HEK293 (cell line): ENCODE measurements around the gene STRN4.

Experiments used
- CTCF ChIA-PET: fragments of 350-600 bp; formaldehyde crosslinking; extraction: SDS; loops from one replicate; lab custom pipeline; 2021; ENCODE audit warnings: antibody characterized with exemption; lab: Yijun Ruan, JAX
- POLR2A ChIA-PET: fragments of 300-600 bp; formaldehyde crosslinking; extraction: SDS; loops from one replicate; lab custom pipeline; 2020; ENCODE audit warnings: antibody characterized with exemption, inconsistent platforms; lab: Yijun Ruan, JAX
- H3K27ac ChIP-seq: fragments of 200-500 bp; sonication (Bioruptor generic); 2 replicates; pipeline ENCODE4 v1.5.1; 2014; ENCODE audit warnings: low read depth, low read length, control low read depth, inconsistent platforms; ENCODE audit errors: extremely low read depth
- H3K36me3 ChIP-seq, 2 experiments: fragments of 200-500 bp in 1 of 2; sonication (Bioruptor generic) in 1 of 2; 1 replicate in 1 of 2; 2 replicates in 1 of 2; pipeline ENCODE4 v1.5.1; 2014 to 2017; ENCODE audit warnings: inconsistent platforms in 2 of 2, low read length in 2 of 2; ENCODE audit not compliant: control insufficient read depth in 2 of 2, insufficient read depth in 1 of 2
- H3K4me1 ChIP-seq: fragments of 200-500 bp; sonication (Bioruptor generic); 2 replicates; pipeline ENCODE4 v1.5.1; 2014; ENCODE audit warnings: mild to moderate bottlenecking, low read length, inconsistent platforms; ENCODE audit not compliant: control insufficient read depth, insufficient read depth
- H3K4me3 ChIP-seq: 2 replicates; pipeline ENCODE4 v1.5.1; 2011; ENCODE audit warnings: low read depth, mild to moderate bottlenecking, control low read depth, low read length, moderate library complexity
- H3K9me3 ChIP-seq: fragments of 200-500 bp; sonication (Bioruptor generic); 2 replicates; pipeline ENCODE4 v1.5.1; 2014; ENCODE audit warnings: low read depth, low read length, inconsistent platforms; ENCODE audit not compliant: control insufficient read depth, insufficient read depth
- MZF1 ChIP-seq: fragments of 450-650 bp; formaldehyde crosslinking; IDR thresholded peaks from 2 replicates; pipeline ENCODE4 v1.5.1; 2017; ENCODE audit warnings: missing biosample characterization, missing genetic modification characterization, borderline replicate concordance
- PBX3 ChIP-seq: sonication (generic); formaldehyde crosslinking; IDR thresholded peaks from 2 replicates; pipeline ENCODE4 v1.8.1; 2022; ENCODE audit warnings: mild to moderate bottlenecking, moderate library complexity, missing genetic modification reagents
- PRDM1 ChIP-seq: fragments of 450-650 bp; formaldehyde crosslinking; IDR thresholded peaks from 2 replicates; pipeline ENCODE4; 2016; ENCODE audit warnings: missing biosample characterization, missing genetic modification characterization
- ZNF518A ChIP-seq: fragments of 450-650 bp; formaldehyde crosslinking; conservative IDR thresholded peaks from 2 replicates; pipeline ENCODE4 v1.5.1; 2016; ENCODE audit warnings: low read depth, missing biosample characterization, missing genetic modification characterization
- ZNF529 ChIP-seq: fragments of 450-650 bp; formaldehyde crosslinking; IDR thresholded peaks from 2 replicates; pipeline ENCODE4 v1.5.1; 2017; ENCODE audit warnings: missing genetic modification characterization, missing biosample characterization; ENCODE audit not compliant: insufficient replicate concordance
- ZNF658 ChIP-seq: fragments of 450-650 bp; formaldehyde crosslinking; IDR thresholded peaks from 2 replicates; pipeline ENCODE4; 2016; ENCODE audit warnings: missing biosample characterization, missing genetic modification characterization
- TF ChIP-seq, protein P1 (sequence below): fragments of 450-650 bp; formaldehyde crosslinking; IDR thresholded peaks from 2 replicates; pipeline ENCODE4 v1.5.1; 2016; ENCODE audit warnings: missing biosample characterization, missing genetic modification characterization

Gene STRN4

DNA sequence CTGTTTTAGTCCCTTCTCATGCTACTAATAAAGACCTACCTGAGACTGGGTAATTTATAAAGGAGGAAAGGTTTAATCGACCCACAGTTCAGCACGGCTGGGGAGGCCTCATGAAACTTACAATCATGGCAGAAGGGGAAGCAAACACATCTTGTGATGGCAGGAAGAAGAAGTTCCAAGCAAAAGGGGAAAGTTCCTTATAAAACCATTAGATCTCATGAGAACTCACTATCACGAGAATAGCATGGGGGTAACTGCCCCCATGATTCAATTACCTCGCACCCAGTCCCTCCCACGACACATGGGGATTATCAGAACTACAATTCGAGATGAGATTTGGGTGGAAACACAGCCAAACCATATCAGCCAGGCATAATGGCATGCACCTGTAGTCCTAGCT lies 13.0 kb upstream of the STRN4 start (continued):
- TF ChIP-seq ZNF518A (tag by site-specific recombination) = no peak
- no peak for TF ChIP-seq ZNF658 (tag by site-specific recombination)
- TF ChIP-seq, all 188 proteins: peak for 0

- Histone ChIP-seq H3K9me3 (no peaks in the 10 kb centered on the region), H3K4me1 (peaks cover 3% of the 10 kb centered on the region), H3K36me3 (peaks cover 19 to 32% of the 10 kb centered on the region in 2 experiments; a peak in 2 of 3 replicates), H3K27ac (no peak overlapping the region), H3K4me3 (no peak overlapping the region)
- no peak for TF ChIP-seq ZNF529
- POLR2A ChIA-PET = no interaction called here
- CTCF ChIA-PET = interaction anchor here (0.6 to 3.0 kb wide), 16 partner anchors 11 to 578 kb away, joined by 3 to 83 read pairs (median 4); no protein-coding TSS in a partner anchor
These were observed 10.3 kb upstream of the STRN4 start for GRCh38 chr19:46756544-46756888.

DNA sequence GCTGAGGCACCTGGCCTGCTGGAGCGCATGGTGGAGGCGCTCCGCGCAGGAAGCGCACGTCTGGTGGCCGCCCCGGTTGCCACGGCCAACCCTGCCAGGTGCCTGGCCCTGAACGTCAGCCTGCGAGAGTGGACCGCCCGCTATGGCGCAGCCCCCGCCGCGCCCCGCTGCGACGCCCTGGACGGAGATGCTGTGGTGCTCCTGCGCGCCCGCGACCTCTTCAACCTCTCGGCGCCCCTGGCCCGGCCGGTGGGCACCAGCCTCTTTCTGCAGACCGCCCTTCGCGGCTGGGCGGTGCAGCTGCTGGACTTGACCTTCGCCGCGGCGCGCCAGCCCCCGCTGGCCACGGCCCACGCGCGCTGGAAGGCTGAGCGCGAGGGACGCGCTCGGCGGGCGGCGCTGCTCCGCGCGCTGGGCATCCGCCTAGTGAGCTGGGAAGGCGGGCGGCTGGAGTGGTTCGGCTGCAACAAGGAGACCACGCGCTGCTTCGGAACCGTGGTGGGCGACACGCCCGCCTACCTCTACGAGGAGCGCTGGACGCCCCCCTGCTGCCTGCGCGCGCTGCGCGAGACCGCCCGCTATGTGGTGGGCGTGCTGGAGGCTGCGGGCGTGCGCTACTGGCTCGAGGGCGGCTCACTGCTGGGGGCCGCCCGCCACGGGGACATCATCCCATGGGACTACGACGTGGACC lies 9.7 kb upstream of the STRN4 start:
- no peak for TF ChIP-seq PBX3 (CRISPR knock-in tag)
- Histone ChIP-seq H3K4me1 (peaks cover 3% of the 10 kb centered on the region), H3K4me3 (no peak overlapping the region), H3K9me3 (no peaks in the 10 kb centered on the region), H3K27ac (no peak overlapping the region), H3K36me3 (peaks cover 21 to 33% of the 10 kb centered on the region in 2 experiments; a peak in 2 of 3 replicates)
- CTCF ChIA-PET = interaction anchor here (0.6 to 3.1 kb wide), 14 partner anchors 12 to 579 kb away, joined by 3 to 83 read pairs (median 6); no protein-coding TSS in a partner anchor
- POLR2A ChIA-PET = interaction anchor here (2.6 kb wide), 1 partner anchor 28 kb away, joined by 9 read pairs; no protein-coding TSS in a partner anchor

- Histone ChIP-seq H3K4me3 (no peak overlapping the region), H3K4me1 (peaks cover 3% of the 10 kb centered on the region), H3K27ac (no peak overlapping the region), H3K9me3 (no peaks in the 10 kb centered on the region), H3K36me3 (peaks cover 27 to 41% of the 10 kb centered on the region in 2 experiments; a peak in 2 of 3 replicates)
- ChIA-PET CTCF (interaction anchor here (0.6 to 3.1 kb wide), 6 partner anchors 12 to 235 kb away, joined by 4 to 42 read pairs (median 10); partner anchors contain the start of genes DACT3 and SLC1A5), POLR2A (interaction anchor here (2.6 kb wide), 1 partner anchor 29 kb away, joined by 9 read pairs; no protein-coding TSS in a partner anchor)
- peak; percentile 74 for TF ChIP-seq PRDM1 (tag by site-specific recombination)
- no peak for TF ChIP-seq ZNF518A (tag by site-specific recombination)
- no peak for TF ChIP-seq MZF1
- TF ChIP-seq, protein P1, sequence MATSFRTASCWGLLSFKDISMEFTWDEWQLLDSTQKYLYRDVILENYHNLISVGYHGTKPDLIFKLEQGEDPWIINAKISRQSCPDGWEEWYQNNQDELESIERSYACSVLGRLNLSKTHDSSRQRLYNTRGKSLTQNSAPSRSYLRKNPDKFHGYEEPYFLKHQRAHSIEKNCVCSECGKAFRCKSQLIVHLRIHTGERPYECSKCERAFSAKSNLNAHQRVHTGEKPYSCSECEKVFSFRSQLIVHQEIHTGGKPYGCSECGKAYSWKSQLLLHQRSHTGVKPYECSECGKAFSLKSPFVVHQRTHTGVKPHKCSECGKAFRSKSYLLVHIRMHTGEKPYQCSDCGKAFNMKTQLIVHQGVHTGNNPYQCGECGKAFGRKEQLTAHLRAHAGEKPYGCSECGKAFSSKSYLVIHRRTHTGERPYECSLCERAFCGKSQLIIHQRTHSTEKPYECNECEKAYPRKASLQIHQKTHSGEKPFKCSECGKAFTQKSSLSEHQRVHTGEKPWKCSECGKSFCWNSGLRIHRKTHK (tag by site-specific recombination) = no peak
These were observed 9.0 kb upstream of the STRN4 start for GRCh38 chr19:46755077-46755852.
